VCaP (cell line): ENCODE results near the gene MPP4.

Experiments
- H3K27ac ChIP-seq: fragments of 450-650 bp; 2 replicates; pipeline ENCODE4 v1.5.1; 2017
- TF ChIP-seq, protein P1 (sequence below): fragments of 450-650 bp; conservative IDR thresholded peaks from 2 replicates; pipeline ENCODE4 v1.5.1; 2017; ENCODE audit warnings: mild to moderate bottlenecking, moderate library complexity

MPP4 gene

DNA sequence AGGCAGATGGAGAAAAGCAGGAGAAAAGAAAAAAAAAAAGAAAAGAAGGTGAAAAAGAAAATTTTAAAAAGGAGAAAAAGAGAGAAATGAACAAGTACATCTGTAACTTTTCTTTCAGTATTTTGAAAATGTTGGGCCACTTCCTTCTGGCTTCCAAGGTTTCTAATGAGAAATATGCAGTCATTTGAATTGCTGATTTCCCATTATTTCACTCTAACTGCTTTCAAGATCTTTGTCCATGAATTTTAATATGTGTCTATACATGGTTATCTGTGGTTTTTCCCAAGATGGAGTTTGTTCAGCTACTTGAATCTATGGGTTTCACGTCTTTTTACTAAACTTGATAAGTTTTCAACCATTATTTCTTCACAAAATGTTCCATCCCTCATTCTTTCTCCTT lies 14.3 kb upstream of the MPP4 start:
- no peak overlapping the region for H3K27ac ChIP-seq
- TF ChIP-seq, protein P1, sequence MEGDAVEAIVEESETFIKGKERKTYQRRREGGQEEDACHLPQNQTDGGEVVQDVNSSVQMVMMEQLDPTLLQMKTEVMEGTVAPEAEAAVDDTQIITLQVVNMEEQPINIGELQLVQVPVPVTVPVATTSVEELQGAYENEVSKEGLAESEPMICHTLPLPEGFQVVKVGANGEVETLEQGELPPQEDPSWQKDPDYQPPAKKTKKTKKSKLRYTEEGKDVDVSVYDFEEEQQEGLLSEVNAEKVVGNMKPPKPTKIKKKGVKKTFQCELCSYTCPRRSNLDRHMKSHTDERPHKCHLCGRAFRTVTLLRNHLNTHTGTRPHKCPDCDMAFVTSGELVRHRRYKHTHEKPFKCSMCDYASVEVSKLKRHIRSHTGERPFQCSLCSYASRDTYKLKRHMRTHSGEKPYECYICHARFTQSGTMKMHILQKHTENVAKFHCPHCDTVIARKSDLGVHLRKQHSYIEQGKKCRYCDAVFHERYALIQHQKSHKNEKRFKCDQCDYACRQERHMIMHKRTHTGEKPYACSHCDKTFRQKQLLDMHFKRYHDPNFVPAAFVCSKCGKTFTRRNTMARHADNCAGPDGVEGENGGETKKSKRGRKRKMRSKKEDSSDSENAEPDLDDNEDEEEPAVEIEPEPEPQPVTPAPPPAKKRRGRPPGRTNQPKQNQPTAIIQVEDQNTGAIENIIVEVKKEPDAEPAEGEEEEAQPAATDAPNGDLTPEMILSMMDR: no peak

- TF ChIP-seq, protein P1: no peak
- H3K27ac ChIP-seq: no peak overlapping the region
These were observed 11.3 kb upstream of the MPP4 start for GRCh38 chr2:201709747-201710146.

GRCh38 chr2:201709049-201709448 lies 10.6 kb upstream of the MPP4 start:
- H3K27ac ChIP-seq: no peak overlapping the region
- TF ChIP-seq, protein P1: no peak

DNA sequence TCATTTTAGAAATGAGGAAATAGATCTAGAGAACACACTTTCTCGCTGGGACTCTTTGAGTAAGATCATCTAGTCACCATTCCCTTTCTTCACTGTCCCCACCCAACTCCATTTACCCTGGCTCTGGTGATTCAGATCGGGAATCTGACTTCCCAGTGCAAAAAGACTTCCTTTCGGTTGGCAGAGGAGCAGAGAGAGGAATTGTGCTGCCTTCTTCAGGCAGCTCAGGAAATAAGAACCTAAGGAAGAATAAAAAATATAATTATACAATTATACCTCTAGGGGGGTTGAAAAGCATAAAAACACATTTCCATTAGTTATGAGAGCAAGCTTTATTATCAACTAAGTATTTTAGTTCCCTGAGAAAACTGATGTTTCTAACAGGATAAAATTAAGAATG lies 9.3 kb upstream of the MPP4 start:
- TF ChIP-seq, protein P1: peak; percentile 56
- no peak overlapping the region for H3K27ac ChIP-seq

- TF ChIP-seq, protein P1: no peak
- H3K27ac ChIP-seq: no peak overlapping the region
These were observed 8.7 kb upstream of the MPP4 start for GRCh38 chr2:201707142-201707541.

DNA sequence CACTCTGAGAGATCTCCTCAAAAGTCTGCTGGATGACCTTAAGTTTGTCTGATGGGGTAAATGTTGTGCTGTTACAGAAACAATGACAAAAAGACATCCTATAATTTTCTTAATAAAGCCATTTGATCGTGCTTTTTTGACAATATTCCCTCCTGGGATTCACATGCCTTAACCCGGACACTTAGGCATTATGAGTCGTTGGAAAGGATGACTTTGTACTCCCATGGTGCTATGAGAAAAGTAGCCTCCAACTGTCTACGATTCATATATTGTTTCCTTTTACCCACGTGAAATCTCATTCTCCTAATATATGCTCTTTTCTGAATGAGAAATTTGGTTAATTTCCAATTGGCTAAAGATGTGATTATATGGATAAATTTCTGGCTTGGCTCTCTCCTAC lies 6.1 kb upstream of the MPP4 start:
- no peak overlapping the region for H3K27ac ChIP-seq
- TF ChIP-seq, protein P1: no peak

DNA sequence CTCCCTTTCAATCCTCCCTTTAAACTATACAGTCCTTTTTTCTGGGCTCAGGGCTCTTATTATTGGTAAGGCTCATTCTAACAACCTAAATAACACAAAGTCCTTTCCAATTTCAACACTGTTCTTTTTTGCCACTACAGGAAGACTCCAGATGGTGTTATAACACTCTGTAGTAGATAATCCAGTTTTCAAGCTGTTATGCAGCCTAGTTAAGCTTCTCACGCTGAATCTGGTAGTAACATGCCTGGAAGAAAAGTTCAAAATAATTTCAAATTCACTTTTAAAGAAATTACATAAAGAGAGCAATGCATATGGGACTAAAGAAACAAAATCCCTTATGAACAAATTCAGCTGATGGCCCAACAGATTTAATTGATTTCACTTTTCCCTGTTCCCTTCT lies 3.2 kb upstream of the MPP4 start:
- TF ChIP-seq, protein P1: no peak
- H3K27ac ChIP-seq: no peak overlapping the region

DNA sequence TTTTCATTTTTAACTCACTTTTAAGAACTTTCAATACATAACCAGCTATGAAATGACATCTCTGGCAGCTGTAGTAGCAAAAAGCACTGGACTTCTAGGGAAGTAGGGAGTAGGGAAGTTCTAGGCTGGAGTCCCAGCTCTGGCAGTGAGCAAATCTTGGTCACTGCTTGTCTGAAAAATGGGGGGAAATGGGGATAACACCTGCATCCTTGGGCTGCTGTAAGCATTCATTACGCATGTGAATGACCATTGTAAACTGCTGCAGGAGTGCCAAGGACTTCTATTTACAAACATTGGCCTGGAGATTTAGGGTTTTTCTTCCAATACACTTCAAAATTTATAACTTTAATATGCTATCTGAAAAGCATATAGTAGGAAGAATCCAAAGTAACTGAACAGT lies 972 bp upstream of the MPP4 start:
- peak overlapping the region; percentile 91 for H3K27ac ChIP-seq

More for the DNA sequence above, 972 bp upstream of the MPP4 start:
- TF ChIP-seq, protein P1: no peak
